Measurements from ENCODE around the gene CD200R1L.

The CD200R1L gene

GRCh38 chr3:112815981-112816380 is 30.7 kb downstream of the CD200R1L start (continued):
- no peak for TF ChIP-seq ZBTB49 (tag by site-specific recombination; IDR thresholded peaks at IDR 0.05; ENCODE audit: low read depth)
- TF ChIP-seq ZNF449 (tag by site-specific recombination; IDR thresholded peaks at IDR 0.05) = no peak
- no peak for TF ChIP-seq ZNF501 (tag by site-specific recombination; IDR thresholded peaks at IDR 0.05)
- TF ChIP-seq ZNF23 (tag by site-specific recombination; IDR thresholded peaks at IDR 0.05; ENCODE audit: borderline replicate concordance) = no peak
- no peak for TF ChIP-seq MEIS1 (CRISPR knock-in tag; IDR thresholded peaks at IDR 0.05; ENCODE audit: borderline replicate concordance)

- Histone ChIP-seq H3K36me3 (ENCODE audit: control insufficient read depth in 2 of 2, insufficient read depth in 1 of 2, low read length in 2 of 2) (no peaks in the 10 kb centered on the region), H3K4me1 (ENCODE audit: control insufficient read depth, insufficient read depth, low read length) (no peaks in the 10 kb centered on the region), H3K27ac (ENCODE audit: extremely low read depth, low read depth, low read length) (no peak overlapping the region), H3K9me3 (ENCODE audit: control insufficient read depth, insufficient read depth, low read depth, low read length) (no peaks in the 10 kb centered on the region), H3K4me3 (ENCODE audit: low read depth, low read length) (no peak overlapping the region)
- POLR2A ChIA-PET = no interaction called here
- no peak for TF ChIP-seq GLIS2 (tag by site-specific recombination; IDR thresholded peaks at IDR 0.05)
- TF ChIP-seq ZNF654 (tag by site-specific recombination; IDR thresholded peaks at IDR 0.05; ENCODE audit: low read depth) = peak; percentile 24
- CTCF ChIA-PET = interaction anchor here (0.6 to 2.7 kb wide), 11 partner anchors 28 to 521 kb away, joined by 3 to 18 read pairs (median 5); no protein-coding TSS in a partner anchor
Measured at GRCh38 chr3:112814266-112814665, 32.4 kb downstream of the CD200R1L start.

DNA sequence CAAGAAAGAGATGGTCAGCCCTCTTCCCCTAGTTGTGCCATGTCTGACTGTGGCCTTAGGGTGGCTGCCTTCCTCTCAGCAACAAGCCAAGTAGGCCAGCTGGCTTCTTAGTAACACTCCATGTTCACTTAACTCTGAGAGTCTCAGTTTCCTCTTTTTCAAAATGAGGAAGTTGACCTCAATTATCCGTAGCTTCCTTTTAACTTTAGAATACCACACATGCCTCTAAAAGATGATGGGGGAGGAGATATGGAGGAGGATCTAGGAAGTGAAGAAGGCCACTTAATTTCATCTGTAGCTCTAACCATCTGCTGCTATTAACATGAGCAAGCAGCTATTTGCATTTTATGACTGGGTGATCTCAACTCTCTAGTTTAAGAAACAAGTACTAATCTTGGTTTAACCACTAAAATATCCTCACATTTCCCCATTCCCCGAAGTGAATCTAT is 32.9 kb downstream of the CD200R1L start:
- Histone ChIP-seq H3K4me3 (ENCODE audit: low read depth, low read length) (no peak overlapping the region), H3K9me3 (ENCODE audit: control insufficient read depth, insufficient read depth, low read depth, low read length) (no peaks in the 10 kb centered on the region), H3K27ac (ENCODE audit: extremely low read depth, low read depth, low read length) (no peak overlapping the region), H3K36me3 (ENCODE audit: control insufficient read depth in 2 of 2, insufficient read depth in 1 of 2, low read length in 2 of 2) (no peaks in the 10 kb centered on the region), H3K4me1 (ENCODE audit: control insufficient read depth, insufficient read depth, low read length) (no peaks in the 10 kb centered on the region)
- CTCF ChIA-PET = interaction anchor here (0.6 to 2.7 kb wide), 9 partner anchors 34 to 521 kb away, joined by 3 to 18 read pairs (median 5); no protein-coding TSS in a partner anchor
- TF ChIP-seq ATF2 (tag by site-specific recombination; IDR thresholded peaks at IDR 0.05; ENCODE audit: low read depth) (no peak), ZNF571 (tag by site-specific recombination; IDR thresholded peaks at IDR 0.05) (no peak), ZNF837 (tag by site-specific recombination; IDR thresholded peaks at IDR 0.05) (no peak), ZNF76 (tag by site-specific recombination; IDR thresholded peaks at IDR 0.05; ENCODE audit: borderline replicate concordance, low read depth) (no peak), RBAK (tag by site-specific recombination; IDR thresholded peaks at IDR 0.05) (no peak), PRDM1 (tag by site-specific recombination; IDR thresholded peaks at IDR 0.05) (no peak), ZBTB26 (tag by site-specific recombination; optimal IDR thresholded peaks at IDR 0.05) (no peak), KLF1 (tag by site-specific recombination; IDR thresholded peaks at IDR 0.05) (no peak), ZNF140 (tag by site-specific recombination; IDR thresholded peaks at IDR 0.05) (no peak), ZNF629 (tag by site-specific recombination; IDR thresholded peaks at IDR 0.05) (no peak), OVOL3 (tag by site-specific recombination; IDR thresholded peaks at IDR 0.05) (no peak), ZFP37 (tag by site-specific recombination; IDR thresholded peaks at IDR 0.05) (no peak)
- TF ChIP-seq, protein P1, sequence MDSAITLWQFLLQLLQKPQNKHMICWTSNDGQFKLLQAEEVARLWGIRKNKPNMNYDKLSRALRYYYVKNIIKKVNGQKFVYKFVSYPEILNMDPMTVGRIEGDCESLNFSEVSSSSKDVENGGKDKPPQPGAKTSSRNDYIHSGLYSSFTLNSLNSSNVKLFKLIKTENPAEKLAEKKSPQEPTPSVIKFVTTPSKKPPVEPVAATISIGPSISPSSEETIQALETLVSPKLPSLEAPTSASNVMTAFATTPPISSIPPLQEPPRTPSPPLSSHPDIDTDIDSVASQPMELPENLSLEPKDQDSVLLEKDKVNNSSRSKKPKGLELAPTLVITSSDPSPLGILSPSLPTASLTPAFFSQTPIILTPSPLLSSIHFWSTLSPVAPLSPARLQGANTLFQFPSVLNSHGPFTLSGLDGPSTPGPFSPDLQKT (IDR thresholded peaks at IDR 0.05; ENCODE audit: borderline replicate concordance, low read depth, low read length) = no peak
- TF ChIP-seq, protein P2, sequence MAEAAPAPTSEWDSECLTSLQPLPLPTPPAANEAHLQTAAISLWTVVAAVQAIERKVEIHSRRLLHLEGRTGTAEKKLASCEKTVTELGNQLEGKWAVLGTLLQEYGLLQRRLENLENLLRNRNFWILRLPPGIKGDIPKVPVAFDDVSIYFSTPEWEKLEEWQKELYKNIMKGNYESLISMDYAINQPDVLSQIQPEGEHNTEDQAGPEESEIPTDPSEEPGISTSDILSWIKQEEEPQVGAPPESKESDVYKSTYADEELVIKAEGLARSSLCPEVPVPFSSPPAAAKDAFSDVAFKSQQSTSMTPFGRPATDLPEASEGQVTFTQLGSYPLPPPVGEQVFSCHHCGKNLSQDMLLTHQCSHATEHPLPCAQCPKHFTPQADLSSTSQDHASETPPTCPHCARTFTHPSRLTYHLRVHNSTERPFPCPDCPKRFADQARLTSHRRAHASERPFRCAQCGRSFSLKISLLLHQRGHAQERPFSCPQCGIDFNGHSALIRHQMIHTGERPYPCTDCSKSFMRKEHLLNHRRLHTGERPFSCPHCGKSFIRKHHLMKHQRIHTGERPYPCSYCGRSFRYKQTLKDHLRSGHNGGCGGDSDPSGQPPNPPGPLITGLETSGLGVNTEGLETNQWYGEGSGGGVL (tag by site-specific recombination; IDR thresholded peaks at IDR 0.05) = no peak
- POLR2A ChIA-PET = no interaction called here
